Dermis microvascular lymphatic vessel endothelial cell (primary cell): ENCODE measurements around the gene NTNG1. TPM values are rescaled to one million over a fixed set of nuclear protein-coding genes. Genes with fewer than 3 reads are reported as not detected.
"Not testable (repeated sequence)": the region's sequence is repeated elsewhere in the genome, so short reads cannot be mapped to it uniquely, and the experiment has no call there.

Source experiments
- DNase-seq, 2 donors: peaks; one replicate each; pipeline versions ENCODE4 v3.0.0 to v3.0.0-alpha.2; 2010; ENCODE audit warnings: low read depth in 2 of 2
- total RNA-seq: library from RNA; depleted of rRNA; stranded (reverse); fragments of >200 nt; gene quantifications from 2 replicates; pipeline ENCODE4 v1.2.1, GENCODE V29; 2014

The NTNG1 gene
- total RNA-seq, 1 donor from 2014 or later, result 0.13 TPM

GRCh38 chr1:107142666-107143065, 1.8 kb downstream of the NTNG1 start:
- DNase-seq, result no peak

GRCh38 chr1:107145637-107146036, 4.8 kb downstream of the NTNG1 start:
- no peak for DNase-seq

- no peak for DNase-seq
Measured at GRCh38 chr1:107147843-107148242, 7.0 kb downstream of the NTNG1 start.

GRCh38 chr1:107149946-107150345, 9.1 kb downstream of the NTNG1 start:
- DNase-seq, result no peak

- DNase-seq, result no peak
Measured at GRCh38 chr1:107151295-107151694, 10.5 kb downstream of the NTNG1 start.

- DNase-seq, result no peak
Measured at GRCh38 chr1:107152395-107152794, 11.6 kb downstream of the NTNG1 start.

GRCh38 chr1:107153014-107153413, 12.2 kb downstream of the NTNG1 start:
- DNase-seq, result no peak

- no peak for DNase-seq
Measured at GRCh38 chr1:107158496-107158895, 17.7 kb downstream of the NTNG1 start.

GRCh38 chr1:107158991-107159390, 18.2 kb downstream of the NTNG1 start:
- DNase-seq, result no peak

- DNase-seq, result no peak
Measured at GRCh38 chr1:107162745-107163144, 21.9 kb downstream of the NTNG1 start.

- not testable (repeated sequence) for DNase-seq
Measured at GRCh38 chr1:107164901-107165300, 24.1 kb downstream of the NTNG1 start.

- no peak for DNase-seq
Measured at GRCh38 chr1:107169615-107170014, 28.8 kb downstream of the NTNG1 start.

- DNase-seq, result no peak
Measured at GRCh38 chr1:107171333-107171732, 30.5 kb downstream of the NTNG1 start.

- no peak for DNase-seq
Measured at GRCh38 chr1:107172450-107173170, 31.8 kb downstream of the NTNG1 start.

GRCh38 chr1:107175102-107175909, 34.5 kb downstream of the NTNG1 start:
- DNase-seq, result no peak

GRCh38 chr1:107181253-107181969, 40.6 kb downstream of the NTNG1 start:
- no peak for DNase-seq

- DNase-seq, result no peak
Measured at GRCh38 chr1:107183011-107183410, 42.2 kb downstream of the NTNG1 start.

- no peak for DNase-seq
Measured at GRCh38 chr1:107184888-107185287, 44.0 kb downstream of the NTNG1 start.

- DNase-seq, result no peak
Measured at GRCh38 chr1:107187399-107187798, 46.6 kb downstream of the NTNG1 start.

GRCh38 chr1:107188160-107188559, 47.3 kb downstream of the NTNG1 start:
- no peak for DNase-seq

GRCh38 chr1:107194380-107194779, 53.5 kb downstream of the NTNG1 start:
- DNase-seq, result no peak

- DNase-seq, result no peak
Measured at GRCh38 chr1:107195476-107195875, 54.6 kb downstream of the NTNG1 start.
